ENCODE data around the gene USP34.

DNA sequence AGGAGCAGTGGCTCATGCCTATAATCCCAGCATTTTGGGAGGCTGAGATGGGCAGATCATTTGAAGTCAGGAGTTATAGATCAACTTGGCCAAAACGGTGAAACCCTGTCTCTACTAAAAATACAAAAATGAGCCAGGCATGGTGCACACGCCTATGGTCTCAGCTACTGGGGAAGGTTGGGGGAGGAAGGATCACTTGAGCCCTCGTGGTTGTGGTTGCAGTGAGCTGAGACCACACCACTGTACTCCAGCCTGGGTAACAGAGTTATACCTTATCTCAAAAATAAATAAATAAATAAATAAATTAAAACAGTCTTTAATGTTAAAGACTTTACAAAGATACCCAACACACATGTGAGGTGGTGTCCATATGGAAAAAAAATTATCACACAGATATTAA is 174.9 kb downstream of the USP34 start:
- TF ChIP-seq, protein P1, sequence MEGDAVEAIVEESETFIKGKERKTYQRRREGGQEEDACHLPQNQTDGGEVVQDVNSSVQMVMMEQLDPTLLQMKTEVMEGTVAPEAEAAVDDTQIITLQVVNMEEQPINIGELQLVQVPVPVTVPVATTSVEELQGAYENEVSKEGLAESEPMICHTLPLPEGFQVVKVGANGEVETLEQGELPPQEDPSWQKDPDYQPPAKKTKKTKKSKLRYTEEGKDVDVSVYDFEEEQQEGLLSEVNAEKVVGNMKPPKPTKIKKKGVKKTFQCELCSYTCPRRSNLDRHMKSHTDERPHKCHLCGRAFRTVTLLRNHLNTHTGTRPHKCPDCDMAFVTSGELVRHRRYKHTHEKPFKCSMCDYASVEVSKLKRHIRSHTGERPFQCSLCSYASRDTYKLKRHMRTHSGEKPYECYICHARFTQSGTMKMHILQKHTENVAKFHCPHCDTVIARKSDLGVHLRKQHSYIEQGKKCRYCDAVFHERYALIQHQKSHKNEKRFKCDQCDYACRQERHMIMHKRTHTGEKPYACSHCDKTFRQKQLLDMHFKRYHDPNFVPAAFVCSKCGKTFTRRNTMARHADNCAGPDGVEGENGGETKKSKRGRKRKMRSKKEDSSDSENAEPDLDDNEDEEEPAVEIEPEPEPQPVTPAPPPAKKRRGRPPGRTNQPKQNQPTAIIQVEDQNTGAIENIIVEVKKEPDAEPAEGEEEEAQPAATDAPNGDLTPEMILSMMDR (IDR thresholded peaks at IDR 0.05) = no peak
- TF ChIP-seq SIN3A (IDR thresholded peaks at IDR 0.05; ENCODE audit: borderline replicate concordance, insufficient read depth, low read depth, low read length) = no peak
